GM12865 (cell line): Measurements from ENCODE around the gene TSEN34.
"Not testable (repeated sequence)": the region's sequence is repeated elsewhere in the genome, so short reads cannot be mapped to it uniquely, and the experiment has no call there.

ENCODE experiments used
- DNase-seq: peaks from one replicate; pipeline ENCODE4 v3.0.0; 2010; ENCODE audit warnings: low read depth
- H3K4me3 ChIP-seq: 2 replicates; pipeline ENCODE4 v1.5.1; 2011; ENCODE audit warnings: mild to moderate bottlenecking, low read depth, low read length, control low read depth
- TF ChIP-seq, protein P1 (sequence below): IDR thresholded peaks from 2 replicates; pipeline ENCODE4 v1.5.1; 2011; ENCODE audit warnings: low read length, control low read depth, low read depth, inconsistent platforms; ENCODE audit not compliant: insufficient read depth; ENCODE audit errors: missing control alignments

TSEN34 gene

DNA sequence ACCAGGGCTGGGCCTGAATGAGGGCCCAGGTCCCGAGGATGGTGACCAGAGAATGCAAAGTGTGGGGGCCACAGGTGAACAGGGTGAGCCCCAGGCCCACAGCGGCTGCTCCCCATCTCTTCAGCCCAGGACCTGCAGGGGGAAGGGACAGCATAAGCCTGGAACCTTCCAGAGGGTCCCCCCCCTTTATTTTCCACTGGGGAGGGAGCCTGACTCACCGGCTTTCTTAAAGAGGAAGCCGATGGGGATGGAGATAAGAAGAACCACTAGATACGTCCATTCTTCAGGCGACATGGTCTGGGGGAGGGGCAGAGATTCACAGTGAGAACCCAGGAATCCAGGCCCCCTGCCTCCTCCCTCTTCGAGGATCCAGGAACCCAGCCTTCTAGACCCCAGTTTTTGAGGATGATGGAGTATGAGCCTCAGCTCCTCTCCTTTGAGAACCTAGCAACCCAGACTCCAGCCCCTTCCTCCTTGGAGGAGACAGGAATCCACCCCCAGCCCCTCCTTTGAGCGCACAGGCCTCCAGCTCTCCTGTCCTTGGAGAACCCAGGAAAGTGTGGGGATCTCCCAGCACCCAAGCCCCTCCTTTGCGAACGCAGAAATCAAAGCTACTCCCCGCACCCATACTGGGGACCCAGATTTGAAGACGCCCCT is 2.8 kb upstream of the TSEN34 start:
- TF ChIP-seq, protein P1, sequence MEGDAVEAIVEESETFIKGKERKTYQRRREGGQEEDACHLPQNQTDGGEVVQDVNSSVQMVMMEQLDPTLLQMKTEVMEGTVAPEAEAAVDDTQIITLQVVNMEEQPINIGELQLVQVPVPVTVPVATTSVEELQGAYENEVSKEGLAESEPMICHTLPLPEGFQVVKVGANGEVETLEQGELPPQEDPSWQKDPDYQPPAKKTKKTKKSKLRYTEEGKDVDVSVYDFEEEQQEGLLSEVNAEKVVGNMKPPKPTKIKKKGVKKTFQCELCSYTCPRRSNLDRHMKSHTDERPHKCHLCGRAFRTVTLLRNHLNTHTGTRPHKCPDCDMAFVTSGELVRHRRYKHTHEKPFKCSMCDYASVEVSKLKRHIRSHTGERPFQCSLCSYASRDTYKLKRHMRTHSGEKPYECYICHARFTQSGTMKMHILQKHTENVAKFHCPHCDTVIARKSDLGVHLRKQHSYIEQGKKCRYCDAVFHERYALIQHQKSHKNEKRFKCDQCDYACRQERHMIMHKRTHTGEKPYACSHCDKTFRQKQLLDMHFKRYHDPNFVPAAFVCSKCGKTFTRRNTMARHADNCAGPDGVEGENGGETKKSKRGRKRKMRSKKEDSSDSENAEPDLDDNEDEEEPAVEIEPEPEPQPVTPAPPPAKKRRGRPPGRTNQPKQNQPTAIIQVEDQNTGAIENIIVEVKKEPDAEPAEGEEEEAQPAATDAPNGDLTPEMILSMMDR, result no peak
- DNase-seq, result no peak
- H3K4me3 ChIP-seq, result peak overlapping the region; percentile 89

DNA sequence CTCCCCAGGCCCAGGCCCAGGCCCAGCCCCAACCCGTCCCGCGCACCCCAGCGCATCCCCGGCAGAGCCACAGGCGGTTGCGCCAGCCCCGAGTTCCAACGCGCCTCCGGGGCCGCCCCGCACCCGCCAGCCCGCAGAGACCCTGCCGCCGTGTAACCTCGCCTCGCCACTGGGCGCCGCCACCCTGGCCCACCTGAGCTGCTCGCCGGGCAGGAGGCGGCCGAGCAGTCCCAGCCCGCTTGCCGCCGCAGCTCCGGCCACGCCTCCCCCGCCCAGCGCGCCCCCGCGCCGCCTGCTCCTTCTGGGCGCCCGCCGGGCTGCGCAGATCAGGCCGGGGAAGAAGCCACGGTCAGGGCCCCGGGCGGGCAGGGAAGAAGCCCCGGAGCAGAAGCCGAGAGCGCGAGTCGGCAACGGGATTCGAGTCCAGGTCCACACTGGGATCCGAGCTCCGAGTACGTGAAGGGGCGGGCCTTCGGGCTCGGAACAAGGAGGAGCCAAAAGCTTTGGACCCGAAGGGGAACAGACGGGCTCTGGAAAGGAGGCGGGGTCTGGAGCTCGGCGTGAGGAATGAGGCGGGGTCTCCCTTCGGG is 1.9 kb upstream of the TSEN34 start, which contains the start of gene MBOAT7:
Gene MBOAT7 (minus strand): TSS at position 436 of the 590 bp plus-strand sequence. CDS start 1,072 bp downstream, outside the sequence.
- H3K4me3 ChIP-seq, result peak within 1 kb of the TSS; percentile 89
- TF ChIP-seq, protein P1, result peak; percentile 44
- DNase-seq, result no peak

DNA sequence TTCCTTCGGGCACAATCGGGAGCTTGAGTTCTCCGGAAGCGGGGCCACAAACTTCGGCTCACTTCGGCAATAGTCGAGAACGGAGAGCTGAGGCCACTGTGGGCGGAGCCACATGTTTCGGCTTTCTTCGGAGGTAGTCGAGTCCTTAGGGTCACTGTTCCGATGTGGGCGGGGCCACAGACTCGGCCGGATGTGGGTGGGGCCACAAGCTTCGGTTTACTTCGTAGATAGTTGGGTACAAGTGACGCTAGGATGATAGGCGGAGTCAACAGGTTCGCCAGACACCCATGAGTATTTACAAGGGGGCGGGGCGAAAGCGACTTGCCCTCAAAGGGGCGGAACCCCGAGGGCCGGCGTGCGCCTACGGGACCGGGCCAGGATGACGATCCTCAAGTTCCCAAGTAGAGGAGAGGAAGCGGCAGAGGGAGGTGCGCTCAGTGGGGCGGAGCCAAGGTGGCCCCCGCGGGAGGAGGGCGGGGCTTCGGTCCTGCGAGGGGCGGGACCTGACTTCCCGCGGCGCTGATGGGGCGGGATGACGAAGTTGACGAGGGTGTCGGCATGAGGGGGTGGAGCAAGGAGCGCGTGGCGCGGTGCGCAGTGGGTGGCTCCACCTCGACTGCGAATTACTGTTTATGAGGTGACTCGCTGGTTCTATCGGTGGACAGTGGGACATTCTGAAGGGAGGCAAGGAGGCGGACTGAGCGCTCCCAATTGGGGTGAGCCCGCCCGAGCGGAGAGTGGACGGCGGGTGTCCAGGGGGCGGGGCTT is 1.2 kb upstream of the TSEN34 start:
- DNase-seq, result peak; percentile 100
- peak overlapping the region; percentile 89 for H3K4me3 ChIP-seq
- TF ChIP-seq, protein P1, result no peak

DNA sequence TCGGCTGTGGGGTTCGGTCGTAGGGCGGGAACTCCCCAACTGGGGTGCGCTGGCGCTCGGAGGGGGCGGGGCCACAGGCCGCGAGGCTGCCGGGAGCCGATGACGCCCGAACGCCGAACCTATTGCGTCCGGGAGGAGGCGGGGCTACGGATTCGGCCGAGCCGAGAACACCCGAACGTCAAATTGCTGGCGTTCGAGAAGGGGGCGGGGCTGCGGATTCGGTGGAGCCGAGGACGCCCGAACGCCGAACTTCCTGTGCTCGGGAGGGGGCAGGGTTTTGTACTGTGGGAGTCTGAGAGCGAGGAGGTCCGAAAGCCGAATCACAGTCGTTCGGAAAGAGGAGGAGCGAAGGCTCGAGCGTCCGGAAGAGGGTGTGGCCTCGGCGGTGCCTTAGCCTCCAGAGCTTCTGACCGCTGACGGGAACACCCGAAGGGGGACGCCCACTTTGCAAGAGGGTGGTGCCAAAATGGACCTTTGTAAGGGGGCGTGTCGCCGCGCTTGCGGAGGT is 551 bp upstream of the TSEN34 start:
- TF ChIP-seq, protein P1, result no peak
- H3K4me3 ChIP-seq, result peak overlapping the region; percentile 72
- DNase-seq, result peak; percentile 100

DNA sequence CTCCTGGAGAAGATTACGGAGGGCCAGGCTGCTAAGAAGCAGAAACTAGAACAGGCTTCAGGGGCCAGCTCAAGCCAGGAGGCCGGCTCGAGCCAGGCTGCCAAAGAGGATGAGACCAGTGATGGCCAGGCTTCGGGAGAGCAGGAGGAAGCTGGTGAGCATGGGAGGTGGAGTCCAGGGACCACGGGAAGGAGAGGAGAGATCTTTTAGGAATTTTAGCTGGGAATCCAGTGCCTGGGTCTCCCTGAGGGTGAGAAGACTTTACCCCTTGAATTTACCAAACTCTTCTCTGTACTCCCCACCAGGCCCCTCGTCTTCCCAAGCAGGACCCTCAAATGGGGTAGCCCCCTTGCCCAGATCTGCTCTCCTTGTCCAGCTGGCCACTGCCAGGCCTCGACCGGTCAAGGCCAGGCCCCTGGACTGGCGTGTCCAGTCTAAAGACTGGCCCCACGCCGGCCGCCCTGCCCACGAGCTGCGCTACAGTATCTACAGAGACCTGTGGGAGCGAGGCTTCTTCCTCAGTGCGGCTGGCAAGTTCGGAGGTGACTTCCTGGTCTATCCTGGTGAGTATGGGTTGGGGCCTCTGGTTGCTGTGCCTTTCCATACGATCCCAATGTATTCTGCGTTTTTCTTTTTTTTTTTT is 824 bp downstream of the TSEN34 start:
- TF ChIP-seq, protein P1, result no peak
- H3K4me3 ChIP-seq, result peak overlapping the region; percentile 72
- DNase-seq, result no peak

DNA sequence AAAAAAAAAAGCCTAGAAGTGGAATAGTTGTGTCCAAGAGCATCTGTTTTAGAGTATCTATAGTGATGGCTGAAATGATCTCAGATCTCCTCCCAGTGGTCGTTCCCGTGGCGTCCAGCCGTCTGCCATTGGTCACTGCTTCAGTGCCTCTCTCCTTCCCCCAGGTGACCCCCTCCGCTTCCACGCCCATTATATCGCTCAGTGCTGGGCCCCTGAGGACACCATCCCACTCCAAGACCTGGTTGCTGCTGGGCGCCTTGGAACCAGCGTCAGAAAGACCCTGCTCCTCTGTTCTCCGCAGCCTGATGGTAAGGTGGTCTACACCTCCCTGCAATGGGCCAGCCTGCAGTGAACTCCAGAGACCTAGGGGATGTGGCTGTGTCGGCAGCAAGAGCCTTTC is 1.9 kb downstream of the TSEN34 start:
- H3K4me3 ChIP-seq, result no peak overlapping the region
- TF ChIP-seq, protein P1, result no peak
- no peak for DNase-seq

DNA sequence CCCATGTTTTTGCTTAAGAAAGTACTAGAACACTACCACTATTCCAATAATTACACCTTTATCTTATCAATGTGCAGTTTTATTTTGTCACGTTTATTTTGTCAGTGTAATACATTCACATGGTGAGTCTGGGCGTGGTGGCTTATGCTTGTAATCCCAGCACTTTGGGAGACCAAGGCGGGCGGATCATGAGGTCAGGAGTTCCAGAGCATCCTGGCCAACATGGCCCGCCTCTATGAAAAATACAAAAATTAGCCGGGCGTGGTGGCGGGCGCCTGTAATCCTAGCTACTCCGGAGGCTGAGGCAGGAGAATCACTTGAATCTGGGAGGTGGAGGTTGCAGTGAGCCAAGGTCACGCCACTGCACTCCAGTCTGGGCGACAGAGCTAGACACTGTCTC is 3.4 kb downstream of the TSEN34 start:
- not testable (repeated sequence) for DNase-seq

More for the DNA sequence above, 3.4 kb downstream of the TSEN34 start:
- not testable (repeated sequence) for H3K4me3 ChIP-seq
